ENCODE results near the gene AGAP3.
"Not testable (repeated sequence)": the region's sequence is repeated elsewhere in the genome, so short reads cannot be mapped to it uniquely, and the experiment has no call there.

Gene AGAP3

DNA sequence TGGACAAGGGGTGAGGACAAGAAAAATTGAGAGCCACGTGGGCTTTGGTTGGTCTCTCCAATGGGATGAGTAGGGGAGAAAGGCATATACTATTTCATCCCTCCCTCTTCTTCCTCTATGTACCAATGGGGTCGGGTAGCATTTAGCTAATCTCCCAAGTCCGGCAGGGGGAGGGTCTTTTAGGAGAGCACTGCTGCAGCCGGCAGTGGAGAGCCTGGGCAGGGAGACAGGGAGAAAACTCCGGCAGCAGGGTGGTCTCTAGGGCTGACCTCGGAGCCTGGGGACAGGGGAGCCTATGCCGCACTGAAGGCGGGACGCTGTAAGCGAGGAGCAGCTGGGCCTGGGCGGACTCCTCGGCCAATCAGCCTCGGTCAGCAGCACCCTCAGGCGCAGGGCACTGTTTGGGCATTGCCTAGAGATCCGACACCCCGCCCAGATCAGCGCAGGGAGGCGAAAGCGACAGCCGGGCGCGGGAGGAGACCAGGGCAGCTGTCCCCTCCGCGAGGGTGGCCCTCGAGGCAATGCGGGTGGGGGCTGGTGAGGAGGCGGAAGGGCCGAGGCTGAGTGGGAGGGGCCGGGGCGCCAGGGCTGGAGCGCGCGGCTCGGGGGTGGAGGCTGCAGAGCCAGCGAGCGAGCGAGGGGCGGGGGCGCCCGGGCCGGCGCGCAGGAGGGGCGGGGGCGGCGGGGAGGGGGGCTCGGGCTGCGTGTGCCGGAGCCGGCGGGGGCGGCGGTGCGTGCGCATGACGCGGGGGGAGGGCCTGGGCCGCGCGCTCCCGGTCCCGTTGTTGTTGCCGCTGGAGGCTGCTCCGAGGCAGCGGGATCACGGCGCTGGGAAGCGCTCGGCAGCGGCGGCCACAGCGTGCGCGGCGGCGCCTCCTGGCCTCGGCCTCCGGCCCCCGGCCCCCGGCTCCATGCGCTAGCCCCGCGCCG is at the start of gene AGAP3:
AGAP3 (plus strand) TSS at position 785 of the 930 bp plus-strand sequence. CDS start 267 bp downstream, outside the sequence.
- TF ChIP-seq, protein P1, sequence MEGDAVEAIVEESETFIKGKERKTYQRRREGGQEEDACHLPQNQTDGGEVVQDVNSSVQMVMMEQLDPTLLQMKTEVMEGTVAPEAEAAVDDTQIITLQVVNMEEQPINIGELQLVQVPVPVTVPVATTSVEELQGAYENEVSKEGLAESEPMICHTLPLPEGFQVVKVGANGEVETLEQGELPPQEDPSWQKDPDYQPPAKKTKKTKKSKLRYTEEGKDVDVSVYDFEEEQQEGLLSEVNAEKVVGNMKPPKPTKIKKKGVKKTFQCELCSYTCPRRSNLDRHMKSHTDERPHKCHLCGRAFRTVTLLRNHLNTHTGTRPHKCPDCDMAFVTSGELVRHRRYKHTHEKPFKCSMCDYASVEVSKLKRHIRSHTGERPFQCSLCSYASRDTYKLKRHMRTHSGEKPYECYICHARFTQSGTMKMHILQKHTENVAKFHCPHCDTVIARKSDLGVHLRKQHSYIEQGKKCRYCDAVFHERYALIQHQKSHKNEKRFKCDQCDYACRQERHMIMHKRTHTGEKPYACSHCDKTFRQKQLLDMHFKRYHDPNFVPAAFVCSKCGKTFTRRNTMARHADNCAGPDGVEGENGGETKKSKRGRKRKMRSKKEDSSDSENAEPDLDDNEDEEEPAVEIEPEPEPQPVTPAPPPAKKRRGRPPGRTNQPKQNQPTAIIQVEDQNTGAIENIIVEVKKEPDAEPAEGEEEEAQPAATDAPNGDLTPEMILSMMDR (IDR thresholded peaks at IDR 0.05) = no peak
- Histone ChIP-seq H3K4me3 (peak within 1 kb of the TSS; percentile 97), H3K27ac (peak within 1 kb of the TSS; percentile 76 to 92)
- DNase-seq (ENCODE audit: low spot score) = peak; percentile 93

DNA sequence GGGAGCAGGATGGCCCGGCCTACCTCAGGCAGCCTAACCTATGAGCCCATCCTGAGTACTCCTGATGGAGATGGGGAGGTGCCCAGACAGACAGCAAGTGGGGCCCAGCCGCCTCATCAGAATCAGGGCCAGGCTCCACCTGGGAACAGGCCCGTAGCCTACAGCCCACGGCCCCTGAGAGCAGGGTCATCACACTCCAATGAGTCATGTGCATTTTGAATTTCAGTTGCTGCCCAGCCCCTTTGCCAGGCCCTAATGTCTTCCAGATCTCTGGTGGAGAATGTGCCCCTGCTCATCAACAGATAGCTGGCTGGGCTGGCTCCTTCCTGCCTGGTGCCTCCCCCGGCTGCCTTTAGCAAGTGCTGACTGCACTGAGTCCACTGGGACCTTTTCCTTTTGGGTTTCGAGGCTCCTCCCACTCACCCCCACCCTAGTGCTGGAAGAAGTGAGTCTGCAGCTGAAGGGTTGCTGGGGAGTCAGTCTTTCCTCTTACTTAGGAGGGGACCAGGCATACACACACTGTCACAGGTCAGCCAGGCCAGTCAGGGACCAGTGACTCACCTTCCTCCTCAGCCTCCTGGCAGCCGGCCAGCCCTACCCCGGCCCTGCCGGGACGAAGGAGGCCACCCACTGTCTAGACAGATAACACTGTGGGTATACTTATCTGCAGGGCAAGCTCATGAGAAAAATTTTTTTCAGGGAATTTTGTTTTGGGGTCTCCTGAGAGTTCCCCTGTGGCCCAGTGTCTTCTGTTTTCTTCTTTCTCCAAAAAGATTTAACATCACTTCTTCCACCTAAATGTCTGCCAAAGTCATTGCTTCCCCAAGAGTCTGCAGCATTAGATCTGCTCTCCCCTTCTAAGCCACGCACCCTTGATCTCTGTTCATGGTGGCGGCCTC is 47.1 kb upstream of the AGAP3 start:
- peak; percentile 89 for DNase-seq (ENCODE audit: low spot score)
- H3K4me3 ChIP-seq = no peak overlapping the region
- peak overlapping the region; percentile 11 to 85 for H3K27ac ChIP-seq
- TF ChIP-seq, protein P1 (IDR thresholded peaks at IDR 0.05) = no peak

GRCh38 chr7:151039850-151040548 is 46.3 kb upstream of the AGAP3 start:
- TF ChIP-seq, protein P1 (IDR thresholded peaks at IDR 0.05) = no peak
- Histone ChIP-seq H3K4me3 (no peak overlapping the region), H3K27ac (peak overlapping the region in 1 of 2 donors; percentile 85)
- DNase-seq (ENCODE audit: low spot score) = no peak

- no peak for DNase-seq (ENCODE audit: low spot score)
- TF ChIP-seq, protein P1 (IDR thresholded peaks at IDR 0.05) = no peak
- H3K27ac ChIP-seq = no peak overlapping the region
- H3K4me3 ChIP-seq = no peak overlapping the region
These were observed 45.5 kb upstream of the AGAP3 start for GRCh38 chr7:151040616-151041375.

- not testable (repeated sequence) for H3K4me3 ChIP-seq; DNase-seq (ENCODE audit: low spot score); H3K27ac ChIP-seq
These were observed 42.8 kb upstream of the AGAP3 start for GRCh38 chr7:151043449-151043848.

DNA sequence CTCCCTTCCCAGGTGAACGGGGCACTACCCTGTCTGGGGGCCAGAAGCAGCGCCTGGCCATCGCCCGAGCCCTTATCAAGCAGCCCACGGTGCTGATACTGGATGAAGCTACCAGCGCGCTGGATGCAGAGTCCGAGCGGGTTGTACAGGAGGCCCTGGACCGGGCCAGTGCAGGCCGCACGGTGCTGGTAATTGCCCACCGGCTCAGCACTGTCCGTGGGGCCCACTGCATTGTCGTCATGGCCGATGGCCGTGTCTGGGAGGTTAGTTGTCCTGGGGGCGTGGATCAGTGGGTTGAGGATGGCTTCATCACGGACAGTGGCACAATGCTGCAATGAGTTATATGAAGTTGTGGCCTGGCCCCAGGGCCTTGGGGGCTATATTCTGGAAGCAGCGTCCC is 42.3 kb upstream of the AGAP3 start:
- no peak for DNase-seq (ENCODE audit: low spot score)
- TF ChIP-seq, protein P1 (IDR thresholded peaks at IDR 0.05) = no peak
- no peak overlapping the region for H3K27ac ChIP-seq
- H3K4me3 ChIP-seq = no peak overlapping the region

Measured in coronary artery (tissue), 2 donors.